Ishikawa (cell line): ENCODE data around the gene S100A2.

Experiments
- CEBPB ChIP-seq: IDR thresholded peaks from 2 replicates; pipeline ENCODE4 v1.6.1; 2012
- CREB1 ChIP-seq: IDR thresholded peaks from 2 replicates; pipeline ENCODE4 v1.6.1; 2012; ENCODE audit warnings: low read depth
- EGR1 ChIP-seq: IDR thresholded peaks from 2 replicates; pipeline ENCODE4 v1.6.1; 2012
- EP300 ChIP-seq: IDR thresholded peaks from 2 replicates; pipeline ENCODE4 v1.6.1; 2012; ENCODE audit warnings: borderline replicate concordance
- FOXM1 ChIP-seq: IDR thresholded peaks from 2 replicates; pipeline ENCODE4 v1.6.1; 2012; ENCODE audit warnings: low read depth, borderline replicate concordance
- NFIC ChIP-seq: IDR thresholded peaks from 2 replicates; pipeline ENCODE4 v1.6.1; 2012
- RAD21 ChIP-seq: IDR thresholded peaks from 2 replicates; pipeline ENCODE4 v1.6.1; 2012; ENCODE audit warnings: low read depth
- TAF1 ChIP-seq: IDR thresholded peaks from 2 replicates; pipeline ENCODE4 v1.6.1; 2012; ENCODE audit warnings: low read depth, mild to moderate bottlenecking
- TEAD4 ChIP-seq: IDR thresholded peaks from 2 replicates; pipeline ENCODE4 v1.6.1; 2012
- YY1 ChIP-seq: IDR thresholded peaks from 2 replicates; pipeline ENCODE4 v1.6.1; 2012; ENCODE audit warnings: low read depth
- ZBTB7A ChIP-seq: IDR thresholded peaks from 2 replicates; pipeline ENCODE4 v1.6.1; 2012; ENCODE audit warnings: low read depth
- TF ChIP-seq, protein P1 (sequence below): IDR thresholded peaks from 2 replicates; pipeline ENCODE4 v1.6.1; 2012
- TF ChIP-seq, protein P2 (sequence below): IDR thresholded peaks from 2 replicates; pipeline ENCODE4 v1.6.1; 2012; ENCODE audit warnings: low read depth, mild to moderate bottlenecking
- TF ChIP-seq, protein P3 (sequence below): IDR thresholded peaks from 2 replicates; pipeline ENCODE4 v1.6.1; 2012

DNA sequence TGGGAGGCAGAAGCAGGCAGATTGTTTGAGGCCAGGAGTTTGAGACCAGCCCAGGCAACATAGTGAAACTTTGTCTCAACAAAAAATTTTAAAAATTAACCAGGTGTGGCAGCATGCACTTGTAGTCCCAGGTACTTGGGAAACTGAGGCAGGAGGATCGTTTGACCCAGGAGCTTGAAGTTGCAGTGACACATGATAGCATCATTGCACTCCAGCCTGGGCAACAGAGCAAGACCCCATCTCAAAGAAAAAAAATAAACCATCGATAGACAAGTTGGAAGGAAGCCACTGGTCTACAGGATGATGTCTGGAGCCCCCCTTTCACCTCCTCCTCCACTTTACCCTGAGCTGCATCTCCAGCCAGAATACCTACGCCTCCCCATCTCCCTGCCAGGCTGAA is 46.4 kb downstream of the S100A2 start:
- TF ChIP-seq FOXM1, result no peak
- no peak for TF ChIP-seq RAD21
- no peak for TF ChIP-seq TAF1
- TF ChIP-seq ZBTB7A, result no peak
- TF ChIP-seq EP300, result no peak
- TF ChIP-seq TEAD4, result no peak
- no peak for TF ChIP-seq YY1
- TF ChIP-seq CEBPB, result no peak
- TF ChIP-seq, protein P1, sequence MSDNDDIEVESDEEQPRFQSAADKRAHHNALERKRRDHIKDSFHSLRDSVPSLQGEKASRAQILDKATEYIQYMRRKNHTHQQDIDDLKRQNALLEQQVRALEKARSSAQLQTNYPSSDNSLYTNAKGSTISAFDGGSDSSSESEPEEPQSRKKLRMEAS, result no peak
- TF ChIP-seq, protein P2, sequence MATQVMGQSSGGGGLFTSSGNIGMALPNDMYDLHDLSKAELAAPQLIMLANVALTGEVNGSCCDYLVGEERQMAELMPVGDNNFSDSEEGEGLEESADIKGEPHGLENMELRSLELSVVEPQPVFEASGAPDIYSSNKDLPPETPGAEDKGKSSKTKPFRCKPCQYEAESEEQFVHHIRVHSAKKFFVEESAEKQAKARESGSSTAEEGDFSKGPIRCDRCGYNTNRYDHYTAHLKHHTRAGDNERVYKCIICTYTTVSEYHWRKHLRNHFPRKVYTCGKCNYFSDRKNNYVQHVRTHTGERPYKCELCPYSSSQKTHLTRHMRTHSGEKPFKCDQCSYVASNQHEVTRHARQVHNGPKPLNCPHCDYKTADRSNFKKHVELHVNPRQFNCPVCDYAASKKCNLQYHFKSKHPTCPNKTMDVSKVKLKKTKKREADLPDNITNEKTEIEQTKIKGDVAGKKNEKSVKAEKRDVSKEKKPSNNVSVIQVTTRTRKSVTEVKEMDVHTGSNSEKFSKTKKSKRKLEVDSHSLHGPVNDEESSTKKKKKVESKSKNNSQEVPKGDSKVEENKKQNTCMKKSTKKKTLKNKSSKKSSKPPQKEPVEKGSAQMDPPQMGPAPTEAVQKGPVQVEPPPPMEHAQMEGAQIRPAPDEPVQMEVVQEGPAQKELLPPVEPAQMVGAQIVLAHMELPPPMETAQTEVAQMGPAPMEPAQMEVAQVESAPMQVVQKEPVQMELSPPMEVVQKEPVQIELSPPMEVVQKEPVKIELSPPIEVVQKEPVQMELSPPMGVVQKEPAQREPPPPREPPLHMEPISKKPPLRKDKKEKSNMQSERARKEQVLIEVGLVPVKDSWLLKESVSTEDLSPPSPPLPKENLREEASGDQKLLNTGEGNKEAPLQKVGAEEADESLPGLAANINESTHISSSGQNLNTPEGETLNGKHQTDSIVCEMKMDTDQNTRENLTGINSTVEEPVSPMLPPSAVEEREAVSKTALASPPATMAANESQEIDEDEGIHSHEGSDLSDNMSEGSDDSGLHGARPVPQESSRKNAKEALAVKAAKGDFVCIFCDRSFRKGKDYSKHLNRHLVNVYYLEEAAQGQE, result no peak
- no peak for TF ChIP-seq CREB1
- TF ChIP-seq, protein P3, sequence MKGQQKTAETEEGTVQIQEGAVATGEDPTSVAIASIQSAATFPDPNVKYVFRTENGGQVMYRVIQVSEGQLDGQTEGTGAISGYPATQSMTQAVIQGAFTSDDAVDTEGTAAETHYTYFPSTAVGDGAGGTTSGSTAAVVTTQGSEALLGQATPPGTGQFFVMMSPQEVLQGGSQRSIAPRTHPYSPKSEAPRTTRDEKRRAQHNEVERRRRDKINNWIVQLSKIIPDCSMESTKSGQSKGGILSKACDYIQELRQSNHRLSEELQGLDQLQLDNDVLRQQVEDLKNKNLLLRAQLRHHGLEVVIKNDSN, result no peak
- TF ChIP-seq EGR1, result no peak
- no peak for TF ChIP-seq NFIC
